ENCODE data around the gene JPH2. TPM values are rescaled to one million over a fixed set of nuclear protein-coding genes. Genes with fewer than 3 reads are reported as not detected.

The JPH2 gene
- total RNA-seq, 2 donors from 2014 or later: 0.97 TPM; not detected in 1

DNA sequence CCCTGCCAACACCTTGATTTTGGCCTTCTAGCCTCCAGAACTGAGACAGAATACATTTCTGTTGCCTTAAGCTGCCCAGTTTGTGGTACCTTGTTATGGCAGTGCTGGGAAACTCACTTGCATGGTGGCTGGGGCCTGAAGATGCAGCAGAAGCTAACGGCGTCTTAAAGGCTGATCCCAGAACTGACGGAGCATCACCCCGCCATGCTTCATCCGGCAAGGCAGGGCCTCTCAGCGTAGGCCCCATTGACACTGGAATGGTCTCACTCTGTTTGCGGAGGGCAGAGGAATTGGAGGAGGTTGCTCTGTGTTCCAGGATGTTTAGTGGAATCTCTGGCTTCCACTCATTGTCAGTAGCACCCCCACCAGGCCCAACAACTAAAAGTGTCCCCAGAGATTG, 102.1 kb downstream of the JPH2 start:
- DNase-seq (ENCODE audit: low spot score in 2 of 2): no peak
- Mint-ChIP-seq H3K9me3 (no peaks in the 10 kb centered on the region), H3K27ac (peak overlapping the region in 1 of 2 donors; percentile 22), H3K36me3 (no peaks in the 10 kb centered on the region)
- no peak for ATAC-seq

DNA sequence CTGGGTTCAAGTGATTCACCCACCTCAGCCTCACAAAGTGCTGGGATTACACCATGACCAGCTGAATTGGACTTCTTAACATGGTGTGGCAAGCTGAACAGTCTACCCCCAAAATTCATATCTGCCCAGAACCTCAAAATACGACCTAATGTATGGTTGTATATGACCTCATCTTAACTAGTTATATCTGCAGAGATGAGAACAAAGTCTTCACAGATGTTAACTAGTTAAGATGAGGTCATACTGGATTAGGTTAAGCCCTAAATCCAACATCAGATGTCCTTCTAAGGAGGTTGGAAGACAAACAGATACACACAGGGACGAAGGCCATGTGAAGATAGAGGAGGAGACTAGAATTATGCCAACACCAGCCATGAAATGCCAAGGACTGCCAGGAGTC, 102.5 kb downstream of the JPH2 start:
- peak overlapping the region in 1 of 2 donors; percentile 22 for H3K27ac Mint-ChIP-seq
- DNase-seq (ENCODE audit: low spot score in 2 of 2): no peak
- ATAC-seq: no peak
- no peaks in the 10 kb centered on the region for H3K9me3 Mint-ChIP-seq
- H3K36me3 Mint-ChIP-seq: no peaks in the 10 kb centered on the region

DNA sequence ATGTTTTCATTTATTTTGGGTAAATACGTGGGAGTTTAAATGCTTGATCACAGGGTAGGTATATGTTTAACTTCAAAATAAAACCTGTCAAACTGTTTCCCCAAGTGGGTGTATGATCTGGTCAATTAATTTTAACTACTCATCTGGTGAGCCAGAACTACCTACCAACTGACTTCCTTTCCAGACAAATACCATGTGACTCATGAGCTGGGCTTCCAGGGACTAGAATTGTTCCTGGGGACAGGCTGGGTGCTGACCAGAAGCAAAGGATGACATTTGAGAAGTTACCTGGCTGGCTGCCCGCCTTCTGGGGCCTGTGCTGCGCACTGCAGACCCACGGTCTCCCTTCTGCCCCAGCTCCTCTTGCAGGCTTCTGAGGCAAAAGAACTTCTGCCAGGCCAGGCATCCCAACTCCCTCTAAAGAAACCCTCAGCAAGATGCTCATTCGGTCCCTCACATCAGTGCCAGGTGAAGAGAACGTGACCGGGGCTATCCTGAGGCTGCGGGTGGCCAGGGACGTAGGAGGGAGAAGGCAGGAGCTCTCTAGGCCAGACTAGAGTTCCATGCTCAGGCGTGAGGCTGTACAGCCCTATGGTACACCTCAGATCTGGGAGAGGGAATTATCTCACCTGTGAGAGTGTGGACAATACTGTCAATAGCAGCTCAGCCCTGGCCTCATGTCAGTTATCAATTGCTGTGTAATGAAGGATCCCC, 103.6 kb downstream of the JPH2 start:
- ATAC-seq: no peak
- Mint-ChIP-seq H3K36me3 (no peaks in the 10 kb centered on the region), H3K9me3 (no peaks in the 10 kb centered on the region), H3K27ac (no peak overlapping the region)
- DNase-seq (ENCODE audit: low spot score in 2 of 2): no peak

DNA sequence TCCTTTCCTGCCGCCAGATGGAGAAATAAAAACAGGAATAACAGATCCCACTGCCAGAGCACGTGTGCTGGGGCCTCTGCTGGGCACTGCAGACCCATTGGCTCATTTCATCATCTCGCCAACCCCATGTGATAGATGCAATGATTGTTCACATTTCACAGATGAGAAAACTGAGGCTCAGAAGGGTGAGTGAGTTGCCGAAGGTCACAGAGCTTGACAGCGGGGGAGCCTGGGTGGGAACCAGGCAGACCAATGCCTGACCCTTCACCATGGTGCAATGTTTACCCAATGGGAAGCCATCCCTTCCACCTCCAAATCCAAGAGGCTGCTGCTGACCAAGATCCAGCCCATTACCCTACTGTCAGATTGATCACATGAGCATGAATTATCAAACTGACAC, 105.1 kb downstream of the JPH2 start:
- ATAC-seq: no peak
- peak overlapping the region in 1 of 2 donors; percentile 76 for H3K27ac Mint-ChIP-seq
- no peak for DNase-seq (ENCODE audit: low spot score in 2 of 2)
- no peaks in the 10 kb centered on the region for H3K9me3 Mint-ChIP-seq
- H3K36me3 Mint-ChIP-seq: no peaks in the 10 kb centered on the region

DNA sequence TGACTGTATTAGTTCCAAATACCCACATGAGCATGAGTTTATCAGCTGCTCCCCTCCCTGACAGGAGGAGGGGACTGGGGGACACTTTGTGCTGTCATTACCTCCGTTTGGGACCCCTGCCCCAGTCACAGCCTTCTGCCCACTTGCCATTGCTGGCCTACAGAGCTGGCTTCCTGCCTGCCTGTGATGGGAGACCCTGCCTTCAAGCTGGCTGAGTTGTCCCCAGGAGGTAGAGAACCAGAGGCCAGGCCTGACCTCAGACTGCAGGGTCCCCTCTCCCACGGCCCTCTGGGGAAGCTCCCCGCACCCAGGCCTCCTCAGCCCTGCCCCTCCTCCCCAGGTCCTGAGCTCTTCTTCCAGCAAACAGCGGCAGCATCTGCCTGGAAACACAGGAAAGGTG, 105.5 kb downstream of the JPH2 start:
- H3K36me3 Mint-ChIP-seq: no peaks in the 10 kb centered on the region
- ATAC-seq (no peak), DNase-seq (ENCODE audit: low spot score in 2 of 2) (no peak)
- H3K27ac Mint-ChIP-seq: peak overlapping the region in 1 of 2 donors; percentile 76
- no peaks in the 10 kb centered on the region for H3K9me3 Mint-ChIP-seq

DNA sequence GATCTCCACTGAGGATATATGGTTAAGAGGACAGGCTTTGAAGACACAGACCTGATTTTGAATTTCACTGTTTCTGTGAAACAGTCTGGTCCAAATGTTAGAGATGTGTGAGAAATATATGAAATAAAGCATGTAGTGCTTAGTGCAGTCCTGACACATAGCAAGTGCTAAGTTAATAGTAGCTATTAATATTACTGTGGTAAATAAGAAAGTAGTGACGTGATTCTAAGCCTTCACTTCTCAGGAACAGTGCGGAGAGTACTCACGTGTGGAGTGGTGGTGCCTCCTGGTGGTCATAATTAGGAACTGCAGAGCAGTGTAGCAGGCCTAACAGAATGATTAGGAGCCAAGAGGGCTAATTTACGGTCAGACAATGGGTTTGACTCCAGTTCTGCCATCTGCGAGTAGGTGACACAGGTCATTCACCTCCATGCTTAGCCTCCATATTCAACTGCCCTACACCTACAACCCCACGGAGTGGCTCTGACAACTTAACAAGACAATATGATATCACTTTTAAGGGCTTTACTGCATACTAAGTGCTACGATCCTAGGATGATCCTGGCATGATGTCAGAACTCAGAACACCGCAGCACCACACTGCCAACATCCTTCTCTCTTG, 106.2 kb downstream of the JPH2 start:
- Mint-ChIP-seq H3K27ac (no peak overlapping the region), H3K9me3 (no peaks in the 10 kb centered on the region), H3K36me3 (no peaks in the 10 kb centered on the region)
- ATAC-seq: peak; percentile 93 to 96
- peak; percentile 76 to 79 for DNase-seq (ENCODE audit: low spot score in 2 of 2)

DNA sequence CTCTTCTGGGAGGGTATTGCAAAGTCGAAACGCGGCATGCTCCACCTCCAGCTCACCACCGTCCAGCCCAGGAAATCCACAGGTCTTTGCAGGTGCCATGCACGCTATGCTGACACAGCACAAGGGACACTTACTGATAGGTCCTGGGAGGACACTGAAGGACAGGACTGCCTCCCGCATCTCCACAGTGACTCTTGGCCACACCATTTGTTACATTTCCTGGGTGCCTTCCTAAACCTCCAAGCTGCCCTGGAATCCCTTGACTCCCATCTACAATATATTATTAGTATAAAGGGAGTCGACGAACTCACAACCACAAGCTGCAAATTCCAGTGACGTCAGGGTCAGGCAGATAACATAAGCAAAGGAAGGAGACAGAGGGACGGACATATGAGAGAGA, 106.9 kb downstream of the JPH2 start:
- DNase-seq (ENCODE audit: low spot score in 2 of 2) (no peak), ATAC-seq (no peak)
- H3K36me3 Mint-ChIP-seq: no peaks in the 10 kb centered on the region
- peak overlapping the region in 1 of 2 donors; percentile 13 for H3K27ac Mint-ChIP-seq
- H3K9me3 Mint-ChIP-seq: no peaks in the 10 kb centered on the region

DNA sequence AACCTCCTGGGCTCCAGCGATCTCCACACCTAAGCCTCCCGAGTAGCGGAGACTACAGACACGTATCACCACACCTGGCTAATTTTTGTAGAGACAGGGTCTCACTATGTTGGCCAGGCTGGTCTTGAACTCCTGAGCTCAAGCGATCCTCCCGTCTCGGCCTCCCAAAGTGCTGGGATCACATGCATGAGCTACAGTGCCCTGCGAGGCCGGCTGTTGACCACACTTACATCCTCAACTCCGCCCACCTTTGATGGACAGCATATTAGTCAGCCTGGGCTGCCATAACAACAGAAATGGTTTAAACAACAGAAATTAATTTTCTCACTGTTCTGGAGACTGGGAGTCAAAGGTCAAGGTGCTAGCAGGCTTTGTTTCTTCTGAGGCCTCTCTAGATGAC, 107.7 kb downstream of the JPH2 start:
- peak overlapping the region; percentile 55 to 69 for H3K27ac Mint-ChIP-seq
- ATAC-seq: no peak
- no peaks in the 10 kb centered on the region for H3K36me3 Mint-ChIP-seq
- no peaks in the 10 kb centered on the region for H3K9me3 Mint-ChIP-seq
- DNase-seq (ENCODE audit: low spot score in 2 of 2): no peak

DNA sequence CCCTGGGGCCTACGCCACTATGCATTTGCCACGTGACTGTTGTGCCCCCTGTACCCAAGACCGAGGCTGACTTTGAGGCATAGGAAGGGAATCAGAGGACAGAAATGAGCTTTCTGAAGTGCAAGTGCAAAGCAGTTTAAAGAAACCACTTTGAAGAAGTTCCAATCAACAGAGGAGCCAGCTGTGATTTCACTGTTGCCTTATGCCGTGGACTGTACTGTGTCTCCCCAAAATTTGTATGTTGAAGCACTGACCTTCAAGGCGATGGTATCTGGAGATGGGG, 111.1 kb downstream of the JPH2 start:
- Mint-ChIP-seq H3K36me3 (no peaks in the 10 kb centered on the region), H3K27ac (no peak overlapping the region), H3K9me3 (no peaks in the 10 kb centered on the region)
- no peak for ATAC-seq
- DNase-seq (ENCODE audit: low spot score in 2 of 2): no peak

DNA sequence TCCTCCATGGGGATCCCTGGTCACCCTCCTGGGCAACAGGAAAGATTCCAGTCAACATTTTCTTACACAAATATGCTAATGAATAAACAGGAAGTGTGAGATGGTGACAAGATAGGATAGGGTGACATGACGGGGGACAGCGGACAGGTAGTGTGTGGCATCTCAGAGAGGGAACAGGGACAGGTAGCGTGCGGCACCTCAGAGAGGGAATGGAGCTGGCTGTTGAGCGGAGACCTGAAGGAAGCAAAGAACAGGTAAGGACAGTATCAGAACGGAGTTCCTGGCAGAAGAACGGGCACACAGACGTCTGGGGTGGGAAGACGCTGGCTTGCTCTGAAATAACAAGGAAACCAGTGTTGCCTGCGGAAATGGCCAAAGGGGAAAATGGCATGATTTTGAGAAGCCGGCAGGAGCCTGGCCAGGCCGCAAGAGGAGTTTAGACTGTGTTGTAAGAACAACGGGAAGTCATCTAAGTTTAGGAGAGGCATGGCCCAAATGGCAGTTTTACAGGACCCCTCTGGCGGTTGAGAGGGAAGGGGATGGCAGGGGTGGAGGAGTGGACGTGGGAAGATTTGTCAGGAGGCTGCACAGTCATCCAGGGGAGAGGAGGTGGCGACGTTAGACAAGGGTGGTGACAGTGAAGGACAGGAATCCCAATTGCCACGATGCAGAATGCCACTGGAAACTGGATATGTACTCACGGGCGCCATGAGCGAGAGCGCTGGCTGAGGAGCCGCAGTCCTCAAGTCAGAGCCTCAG, 111.6 kb downstream of the JPH2 start:
- DNase-seq (ENCODE audit: low spot score in 2 of 2) (no peak), ATAC-seq (no peak)
- Mint-ChIP-seq H3K27ac (peak overlapping the region in 1 of 2 donors; percentile 64), H3K9me3 (no peaks in the 10 kb centered on the region), H3K36me3 (no peaks in the 10 kb centered on the region)

DNA sequence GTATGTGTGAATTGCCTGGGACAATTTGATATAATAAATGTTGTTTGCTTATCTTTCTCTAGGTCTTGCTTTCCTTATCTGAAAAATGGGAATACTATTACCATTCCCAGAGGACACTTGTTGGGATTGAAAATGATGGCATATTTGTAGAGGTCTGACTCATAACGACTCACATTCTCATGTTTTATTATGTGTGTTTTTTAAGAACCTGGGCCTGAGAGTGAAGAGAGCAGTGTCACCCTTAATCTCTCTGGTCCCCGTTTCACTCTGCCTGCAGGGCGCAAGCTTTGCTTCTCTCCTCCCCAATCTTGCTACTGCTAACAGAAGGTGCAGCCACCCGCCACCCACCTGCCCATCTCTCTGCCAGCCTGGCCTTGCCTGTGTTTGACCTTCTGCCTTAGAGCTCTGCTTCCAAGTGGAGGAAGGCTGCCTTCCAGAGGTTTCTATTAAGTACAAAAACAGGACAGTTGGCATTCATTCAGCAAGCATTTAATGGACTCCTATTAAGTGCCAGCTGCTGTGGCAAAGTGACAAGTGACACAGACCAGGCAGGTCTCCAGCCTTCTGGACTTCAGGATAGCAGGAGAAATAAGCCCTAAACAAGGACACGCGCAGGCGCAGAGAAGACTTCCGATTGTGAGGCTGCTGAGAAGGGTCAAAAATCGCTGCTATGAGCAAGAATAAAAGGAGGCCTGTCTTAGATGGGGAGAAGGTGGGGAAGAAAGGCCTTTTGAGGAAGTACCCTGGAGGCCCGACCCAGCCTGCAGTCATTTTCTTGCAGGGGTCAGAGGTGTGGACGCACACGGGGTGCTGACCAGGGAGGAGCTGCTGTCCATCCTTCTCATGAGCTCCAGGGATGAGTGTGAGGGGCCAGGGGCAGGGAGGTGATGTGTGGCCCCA, 112.5 kb downstream of the JPH2 start:
- H3K27ac Mint-ChIP-seq: peak overlapping the region; percentile 37 to 64
- ATAC-seq (peak in 1 of 2 donors; percentile 49), DNase-seq (ENCODE audit: low spot score in 2 of 2) (peak in 1 of 2 donors; percentile 53)
- no peaks in the 10 kb centered on the region for H3K36me3 Mint-ChIP-seq
- H3K9me3 Mint-ChIP-seq: no peaks in the 10 kb centered on the region

DNA sequence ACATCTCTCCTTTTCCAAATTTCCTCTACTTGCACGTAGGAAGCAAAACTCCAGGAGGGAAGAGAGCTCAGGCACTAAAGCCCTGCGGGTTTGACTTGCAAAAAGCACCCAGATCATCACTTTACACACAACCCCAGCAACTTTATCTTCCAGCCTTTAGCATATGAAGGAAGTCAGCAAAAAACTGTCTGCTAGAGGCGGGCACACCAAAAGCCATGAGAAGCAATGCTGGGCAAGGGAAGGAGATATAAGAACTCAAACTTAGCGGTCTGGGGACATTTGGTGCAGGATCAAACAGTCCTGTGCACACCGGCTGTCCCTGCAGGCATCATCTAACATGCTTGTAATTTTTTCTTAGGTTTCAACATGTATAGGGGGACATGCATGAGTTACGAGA, 113.3 kb downstream of the JPH2 start:
- Mint-ChIP-seq H3K9me3 (no peaks in the 10 kb centered on the region), H3K27ac (no peak overlapping the region), H3K36me3 (no peaks in the 10 kb centered on the region)
- DNase-seq (ENCODE audit: low spot score in 2 of 2): no peak
- no peak for ATAC-seq

DNA sequence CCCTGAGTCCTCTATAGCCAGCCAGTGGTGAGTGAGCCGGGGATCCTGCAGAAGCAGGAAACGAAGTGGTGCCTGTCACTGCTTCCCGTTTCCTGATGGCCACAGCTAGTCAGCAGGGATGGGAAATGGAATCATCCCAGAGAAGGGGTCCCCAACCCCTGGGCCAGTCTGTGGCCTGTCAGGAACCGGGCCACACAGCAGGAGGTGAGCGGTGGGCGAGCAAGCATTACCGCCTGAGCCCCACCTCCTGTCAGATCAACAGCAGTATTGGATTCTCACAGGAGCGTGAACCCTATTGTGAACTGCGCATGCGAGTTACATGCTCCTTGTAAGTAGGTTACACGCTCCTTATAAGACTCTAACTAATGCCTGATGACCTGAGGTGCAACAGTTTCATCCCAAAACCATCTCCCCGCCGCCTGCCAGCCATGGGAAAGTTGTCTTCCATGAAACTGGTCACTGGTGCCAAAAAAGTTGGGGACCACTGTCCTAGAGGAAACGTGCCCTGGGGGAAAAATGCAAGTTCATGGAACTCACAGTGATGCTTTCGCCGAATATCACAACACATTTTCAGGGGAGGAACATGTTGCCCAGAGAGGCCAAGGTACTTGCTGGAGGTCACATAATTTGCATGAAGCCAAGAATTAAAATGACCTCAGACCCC, 113.8 kb downstream of the JPH2 start:
- ATAC-seq (no peak), DNase-seq (ENCODE audit: low spot score in 2 of 2) (peak in 1 of 2 donors; percentile 49)
- H3K27ac Mint-ChIP-seq: no peak overlapping the region
- H3K9me3 Mint-ChIP-seq: no peaks in the 10 kb centered on the region
- no peaks in the 10 kb centered on the region for H3K36me3 Mint-ChIP-seq

DNA sequence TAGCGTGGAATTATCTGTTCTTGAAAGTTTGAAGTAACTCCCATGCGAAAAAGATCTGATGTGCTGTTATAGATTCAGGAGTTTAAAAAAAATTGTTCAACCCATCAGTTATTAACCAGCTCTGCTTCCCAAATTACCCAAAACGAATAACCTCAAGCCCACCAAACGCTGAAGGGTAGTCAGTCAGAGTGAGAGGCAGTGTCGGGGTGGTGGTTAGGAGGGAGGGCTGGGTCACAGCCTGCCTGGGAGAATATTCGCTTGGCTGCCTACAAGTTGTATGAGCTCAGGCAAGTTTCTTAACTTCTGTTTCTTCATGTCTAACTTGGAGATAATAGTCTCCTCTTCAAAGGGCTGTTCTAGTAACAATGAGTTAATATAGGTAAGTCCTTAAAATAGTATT, 114.6 kb downstream of the JPH2 start:
- ATAC-seq: no peak
- H3K36me3 Mint-ChIP-seq: no peaks in the 10 kb centered on the region
- no peaks in the 10 kb centered on the region for H3K9me3 Mint-ChIP-seq
- H3K27ac Mint-ChIP-seq: no peak overlapping the region
- no peak for DNase-seq (ENCODE audit: low spot score in 2 of 2)

DNA sequence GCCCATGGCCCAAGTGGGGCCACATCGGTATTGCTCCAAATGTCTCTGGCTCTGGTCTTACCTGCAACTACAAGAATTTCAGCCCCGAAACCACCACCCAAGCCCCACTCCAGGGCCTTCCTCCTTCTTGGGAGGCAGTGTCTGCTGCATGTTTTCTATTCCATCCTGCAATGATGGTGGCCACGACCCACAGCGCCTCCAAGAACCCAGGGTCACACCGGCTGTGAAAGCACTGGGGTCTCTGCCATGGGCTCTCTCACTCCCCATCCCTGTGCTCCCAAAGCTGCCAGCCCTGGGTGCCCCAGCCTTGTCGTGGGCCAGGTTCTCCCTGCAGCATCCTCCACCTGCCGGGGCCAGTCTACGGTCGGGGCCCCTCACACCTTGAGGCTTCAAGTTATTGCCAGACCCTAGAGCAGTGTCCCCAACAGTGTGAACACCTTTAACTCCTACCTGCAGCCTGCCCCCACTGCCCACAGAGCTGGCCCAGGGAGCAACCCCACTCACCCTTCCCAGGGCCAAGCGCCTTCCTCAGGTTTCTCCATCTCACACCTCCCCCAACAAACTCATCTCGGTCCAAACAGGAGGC, 115.4 kb downstream of the JPH2 start:
- Mint-ChIP-seq H3K27ac (no peak overlapping the region), H3K9me3 (no peaks in the 10 kb centered on the region), H3K36me3 (no peaks in the 10 kb centered on the region)
- no peak for DNase-seq (ENCODE audit: low spot score in 2 of 2)
- no peak for ATAC-seq

DNA sequence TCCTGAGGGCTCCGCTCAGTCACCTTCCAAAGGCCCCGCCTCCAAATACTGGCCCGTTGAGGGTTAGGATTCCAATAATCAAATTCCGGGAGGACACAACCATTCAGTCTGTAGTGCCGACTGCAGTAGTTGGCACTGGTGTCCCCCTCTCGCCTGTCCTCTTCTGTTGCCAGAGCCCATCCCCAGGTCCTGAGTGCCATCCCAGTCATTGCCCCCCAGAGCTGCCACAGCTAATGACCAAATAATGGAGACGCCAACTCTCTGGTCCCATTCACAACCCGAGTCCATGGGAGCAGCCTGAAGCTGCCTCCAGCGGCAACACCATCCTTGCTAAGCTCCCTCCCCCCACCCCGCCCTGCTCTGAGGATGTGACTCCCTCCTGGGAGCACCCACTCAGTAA, 115.9 kb downstream of the JPH2 start:
- DNase-seq (ENCODE audit: low spot score in 2 of 2) (no peak), ATAC-seq (no peak)
- Mint-ChIP-seq H3K27ac (peak overlapping the region in 1 of 2 donors; percentile 99), H3K36me3 (no peaks in the 10 kb centered on the region), H3K9me3 (no peaks in the 10 kb centered on the region)
